GM18867 (cell line): Measurements from ENCODE around the gene OCA2.
"Not testable (repeated sequence)": the region's sequence is repeated elsewhere in the genome, so short reads cannot be mapped to it uniquely, and the experiment has no call there.

Experiments used
- ATAC-seq: cut with Tn5 transposase; IDR thresholded peaks from one replicate; pipeline ENCODE4 v1.9.1; 2021; ENCODE audit warnings: mild to moderate bottlenecking, moderate library complexity; ENCODE audit not compliant: unreplicated experiment

The OCA2 gene

DNA sequence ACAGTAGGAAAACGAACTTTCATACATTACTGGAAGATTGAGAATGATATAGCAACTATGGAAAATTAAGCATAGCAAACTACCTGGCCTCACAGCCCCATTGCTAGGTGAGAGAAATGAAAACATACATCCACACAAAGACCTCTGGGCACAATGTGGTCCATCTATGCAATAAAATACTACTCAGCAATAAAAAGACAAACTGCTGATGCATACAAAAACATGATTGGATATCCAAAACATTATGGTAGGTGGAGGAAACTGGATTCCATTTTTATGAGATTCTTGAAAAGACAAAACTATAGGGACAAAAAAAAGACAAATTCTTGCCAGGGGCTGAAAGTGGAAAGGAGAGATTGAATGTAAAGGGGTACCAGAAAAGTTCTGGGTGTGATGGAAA, 308.8 kb downstream of the OCA2 start:
- ATAC-seq = no peak

DNA sequence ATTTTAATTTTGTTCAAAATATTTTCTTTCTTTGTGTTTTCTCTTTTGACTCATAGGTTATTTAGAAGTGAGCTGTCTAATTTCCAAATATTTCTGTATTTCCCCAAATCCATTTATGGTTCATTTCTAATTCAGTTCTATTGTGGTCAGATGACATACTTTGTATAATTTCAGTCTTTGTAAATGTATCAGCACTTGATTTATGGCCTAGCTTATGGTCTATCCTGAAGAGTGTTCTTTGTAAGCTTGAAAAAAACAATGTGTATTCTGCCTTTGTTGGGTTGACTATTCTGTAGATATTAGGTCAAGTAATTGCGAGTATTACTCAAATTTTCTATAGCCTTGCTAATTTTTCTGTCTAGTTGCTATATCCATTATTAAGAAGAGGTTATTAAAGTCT, 311.2 kb downstream of the OCA2 start:
- no peak for ATAC-seq

DNA sequence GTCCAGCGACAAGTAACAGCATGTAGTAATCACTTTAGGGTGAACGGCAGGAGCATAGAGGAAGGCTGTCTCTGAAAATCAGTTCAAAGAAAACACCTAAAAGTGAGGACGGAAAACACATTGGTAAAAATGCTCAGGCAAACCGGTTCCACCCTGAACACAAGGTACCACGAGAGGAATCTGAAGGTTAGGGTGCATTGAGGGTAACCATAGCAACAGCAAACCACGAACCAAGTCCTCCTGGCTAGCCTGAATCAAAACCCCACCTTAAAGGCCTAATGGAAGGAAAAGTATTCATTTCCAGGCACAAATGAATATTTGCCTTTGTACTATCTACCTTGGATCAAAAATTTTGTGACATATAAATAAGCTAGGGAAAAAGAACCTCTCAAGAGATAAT, 315.0 kb downstream of the OCA2 start:
- no peak for ATAC-seq

DNA sequence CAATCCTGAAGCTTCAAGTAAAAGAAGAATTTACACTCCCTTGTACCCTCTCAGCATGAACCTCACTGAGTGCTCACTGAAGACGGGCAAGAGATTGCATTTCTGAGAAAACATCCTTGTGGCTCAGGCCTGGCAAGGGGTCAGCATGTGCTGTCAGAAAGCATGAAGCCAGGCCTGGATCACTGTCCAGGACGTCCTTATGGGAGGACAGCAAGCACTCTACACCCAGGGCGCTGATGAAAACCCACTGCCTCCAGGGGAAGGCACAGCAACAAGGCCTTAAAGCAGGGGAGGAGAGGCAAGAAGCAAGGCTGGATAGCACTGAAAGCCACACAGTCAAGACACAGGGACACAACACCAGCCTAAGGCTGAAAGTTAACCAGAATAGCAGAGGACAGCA, 315.4 kb downstream of the OCA2 start:
- no peak for ATAC-seq

DNA sequence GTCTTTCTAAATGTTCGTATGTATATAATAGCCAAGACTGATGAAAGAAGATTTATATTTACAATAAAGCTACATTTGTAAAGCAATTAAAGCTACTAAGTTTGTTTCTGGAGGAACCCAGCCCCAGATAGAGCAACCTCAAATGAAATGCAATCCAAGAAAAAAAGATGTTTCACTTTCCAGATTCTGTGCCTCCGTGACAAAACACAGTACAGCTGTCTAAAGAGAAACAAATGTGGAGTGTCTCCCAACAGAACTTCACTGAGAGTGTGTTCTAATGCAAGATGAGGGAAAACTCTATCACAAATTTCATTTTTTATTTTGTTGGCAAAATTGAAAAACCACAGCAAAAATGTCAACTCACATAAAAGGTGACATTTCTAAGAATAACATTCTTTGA, 317.0 kb downstream of the OCA2 start:
- ATAC-seq = no peak

DNA sequence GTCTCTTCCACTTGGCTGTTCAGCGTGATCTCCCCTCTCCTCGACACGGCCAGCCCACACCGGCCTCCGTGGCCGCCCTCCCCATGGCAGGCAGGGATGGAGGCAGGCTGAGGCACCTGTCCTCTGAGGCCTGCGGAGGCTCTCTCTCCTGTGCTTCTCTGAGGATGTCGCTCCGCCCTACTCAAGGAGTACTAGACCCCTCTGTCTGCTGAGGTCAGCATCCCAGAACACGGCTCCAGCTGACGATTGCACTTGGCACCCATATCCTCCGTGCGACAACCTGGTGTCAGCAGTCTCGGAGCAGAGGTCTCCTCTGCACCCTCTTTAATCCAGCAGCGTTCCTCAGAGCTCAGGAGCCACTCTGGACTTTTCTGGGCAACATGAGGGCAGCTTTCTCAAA, 322.6 kb downstream of the OCA2 start:
- ATAC-seq = no peak

DNA sequence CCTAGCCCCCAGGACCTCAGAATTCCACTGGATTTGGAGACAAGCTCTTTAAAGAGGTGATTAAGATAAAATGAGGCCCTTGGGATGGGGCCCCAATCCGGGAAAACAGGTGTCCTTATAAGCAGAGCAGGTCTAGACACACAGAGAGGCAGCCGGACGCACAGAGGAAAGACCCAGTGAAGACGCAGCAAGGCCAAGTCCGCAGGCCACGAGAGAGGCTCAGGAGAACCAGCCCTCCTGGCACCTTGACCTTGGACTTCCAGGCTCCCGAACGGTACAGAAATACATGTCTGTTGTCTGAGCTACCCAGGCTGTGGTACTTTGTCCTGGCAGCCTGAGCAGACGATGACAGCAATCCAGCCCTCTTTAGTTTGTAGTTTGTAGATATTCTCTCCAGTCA, 324.5 kb downstream of the OCA2 start:
- ATAC-seq = no peak

DNA sequence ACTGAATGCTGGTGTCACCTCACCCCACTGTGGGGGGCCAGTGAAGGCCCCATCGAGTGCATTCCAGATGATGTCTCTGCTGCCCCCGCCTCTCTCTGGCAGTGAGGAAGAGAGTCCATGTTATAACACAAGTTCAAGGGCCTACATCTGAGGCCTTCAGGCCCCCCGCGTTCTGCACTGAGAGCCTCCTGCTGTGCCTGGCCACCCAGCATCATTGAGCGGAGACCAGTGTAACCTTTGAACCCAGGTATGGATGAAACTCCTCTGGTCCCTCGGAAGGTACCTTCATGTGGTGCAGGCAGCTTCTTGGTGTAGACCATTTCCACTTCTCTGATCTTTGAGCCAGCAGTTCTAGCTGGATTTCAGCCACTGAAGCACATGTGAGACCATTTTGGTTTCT, 324.9 kb downstream of the OCA2 start:
- no peak for ATAC-seq

DNA sequence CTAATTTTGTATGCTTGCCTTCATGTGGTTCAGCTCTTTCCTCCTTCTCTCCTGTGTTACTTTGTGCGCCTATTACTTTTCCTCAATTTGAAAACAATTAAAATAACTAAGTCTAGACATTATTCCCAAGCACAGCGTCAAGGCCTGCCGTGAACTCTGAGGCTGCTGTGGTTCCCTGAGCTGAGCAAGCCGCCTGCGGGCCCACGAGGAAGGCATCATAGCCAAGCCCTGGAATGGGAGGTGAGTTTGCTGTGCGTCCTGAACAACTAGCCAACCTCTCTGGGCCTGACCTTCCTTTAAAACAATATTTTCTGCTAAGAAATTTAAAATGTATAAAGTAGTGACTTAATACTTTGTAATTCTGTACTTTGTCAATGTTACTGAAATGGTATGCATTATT, 327.2 kb downstream of the OCA2 start:
- no peak for ATAC-seq

DNA sequence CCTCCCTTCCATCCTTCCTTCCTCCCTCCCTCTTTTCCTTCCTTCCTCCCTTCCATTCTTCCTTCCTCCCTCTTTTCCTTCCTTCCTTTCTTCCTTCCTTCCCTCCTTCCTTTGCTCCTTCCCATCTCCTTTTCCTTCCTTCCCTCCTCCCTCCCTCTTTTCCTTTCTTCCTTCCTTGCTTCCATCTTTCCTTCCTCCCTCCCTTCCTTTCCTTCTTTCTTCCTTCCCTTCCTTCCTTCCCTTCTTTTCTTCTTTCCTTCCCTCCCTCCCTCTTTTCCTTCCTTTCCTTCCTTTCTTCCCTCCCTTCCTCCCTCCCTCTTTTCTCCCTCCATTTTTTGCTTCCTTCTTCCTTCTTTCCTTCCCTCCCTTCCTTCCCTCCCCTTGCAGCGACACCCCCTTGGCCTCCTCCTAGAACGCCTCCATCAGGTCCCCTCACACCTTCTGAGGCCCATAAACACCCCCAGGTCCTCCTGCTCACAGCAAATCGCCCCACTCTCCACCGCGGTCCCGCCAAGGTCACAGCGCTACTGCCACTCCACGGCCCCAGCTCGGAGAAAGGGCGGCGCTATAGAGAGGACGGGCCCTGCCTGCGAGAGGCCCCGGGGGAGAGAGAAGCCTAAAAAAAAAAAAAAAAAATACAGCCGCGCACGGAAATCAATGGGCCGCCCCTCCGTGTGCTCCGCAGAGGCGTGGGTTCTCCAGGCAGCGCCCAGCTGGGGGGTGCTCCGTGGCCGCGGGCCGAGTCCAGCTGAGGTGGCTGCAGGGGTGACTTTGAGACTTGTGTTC, 328.2 kb downstream of the OCA2 start:
- ATAC-seq = no peak

DNA sequence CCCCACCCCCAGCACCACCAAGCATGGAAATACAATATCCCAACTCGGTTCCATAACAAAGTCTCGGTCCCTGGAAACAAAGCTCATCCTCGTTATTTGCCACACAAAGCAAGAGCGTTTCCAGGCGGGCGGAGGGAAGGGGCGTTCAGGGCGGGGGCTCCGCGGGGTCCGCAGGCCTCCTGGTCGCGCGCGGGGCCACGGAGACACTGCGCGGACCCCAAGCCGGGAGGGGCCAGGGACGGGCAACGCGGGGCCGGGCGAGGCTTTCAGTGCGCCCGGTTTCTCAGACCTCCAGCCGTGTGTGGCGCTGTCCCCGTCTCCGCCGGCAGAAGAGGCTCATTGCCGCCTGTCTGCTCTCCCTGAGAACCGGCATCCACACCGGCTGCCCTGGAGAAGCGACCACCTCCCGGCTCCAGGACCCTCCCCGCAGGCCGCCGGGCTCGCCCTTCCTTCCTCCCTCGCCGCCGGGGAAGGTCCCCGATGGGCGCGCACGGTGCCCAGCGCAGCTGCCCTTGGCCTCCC, 329.0 kb downstream of the OCA2 start:
- ATAC-seq = no peak

DNA sequence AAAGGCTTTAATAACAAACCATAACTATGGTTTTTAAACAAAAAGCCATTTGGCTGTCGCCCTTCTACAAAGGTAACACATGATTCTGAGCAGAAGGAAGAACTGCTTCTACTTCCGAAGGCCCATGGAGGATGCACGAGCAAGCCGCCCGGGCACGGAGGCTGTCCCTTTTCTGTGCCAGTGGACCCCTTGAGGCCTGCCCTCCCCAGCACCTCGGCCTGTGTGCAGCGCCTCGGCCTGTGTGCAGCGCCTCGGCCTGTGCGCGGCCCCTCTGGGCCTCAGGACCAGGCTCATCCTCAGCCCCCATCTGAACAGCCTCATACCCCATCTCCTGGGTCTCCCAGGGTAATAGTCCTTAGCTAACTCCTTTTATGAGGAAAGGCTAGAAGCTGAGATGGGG, 329.5 kb downstream of the OCA2 start:
- no peak for ATAC-seq

DNA sequence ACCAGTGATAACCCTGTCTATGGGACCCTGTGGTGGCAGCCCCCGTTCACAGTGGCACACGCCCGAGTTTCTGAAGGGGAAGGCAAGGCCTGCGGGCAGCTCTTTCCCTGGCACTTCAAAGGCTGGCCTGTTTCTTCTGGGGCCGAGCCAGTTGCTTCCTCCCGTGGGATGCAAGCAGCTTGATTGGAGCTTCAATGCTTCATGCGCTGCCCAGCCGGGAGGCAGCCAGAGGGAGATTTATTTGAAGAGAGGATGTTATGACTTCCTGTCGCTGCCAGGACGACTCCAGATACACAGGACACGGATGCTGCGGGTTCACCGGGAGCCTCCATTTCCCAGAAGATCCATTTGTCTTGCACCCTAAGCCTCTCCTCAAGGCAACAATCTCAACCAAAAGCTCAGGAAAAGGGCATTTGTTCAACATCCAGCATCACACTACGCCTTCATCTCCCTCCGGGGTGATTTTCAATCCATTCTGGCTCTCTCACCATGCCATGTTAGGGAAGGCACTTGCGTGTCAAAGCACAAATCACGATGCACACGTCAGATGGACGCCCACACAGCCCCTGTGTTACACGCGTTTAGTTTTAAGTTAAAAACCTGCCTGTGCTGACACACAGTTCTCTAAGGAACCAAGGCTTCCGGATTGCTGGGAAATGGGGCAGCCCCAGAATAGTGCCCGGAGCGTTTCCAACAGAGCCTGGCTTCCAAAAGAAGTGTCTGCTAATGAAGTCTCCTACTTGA, 330.2 kb downstream of the OCA2 start:
- ATAC-seq = no peak

DNA sequence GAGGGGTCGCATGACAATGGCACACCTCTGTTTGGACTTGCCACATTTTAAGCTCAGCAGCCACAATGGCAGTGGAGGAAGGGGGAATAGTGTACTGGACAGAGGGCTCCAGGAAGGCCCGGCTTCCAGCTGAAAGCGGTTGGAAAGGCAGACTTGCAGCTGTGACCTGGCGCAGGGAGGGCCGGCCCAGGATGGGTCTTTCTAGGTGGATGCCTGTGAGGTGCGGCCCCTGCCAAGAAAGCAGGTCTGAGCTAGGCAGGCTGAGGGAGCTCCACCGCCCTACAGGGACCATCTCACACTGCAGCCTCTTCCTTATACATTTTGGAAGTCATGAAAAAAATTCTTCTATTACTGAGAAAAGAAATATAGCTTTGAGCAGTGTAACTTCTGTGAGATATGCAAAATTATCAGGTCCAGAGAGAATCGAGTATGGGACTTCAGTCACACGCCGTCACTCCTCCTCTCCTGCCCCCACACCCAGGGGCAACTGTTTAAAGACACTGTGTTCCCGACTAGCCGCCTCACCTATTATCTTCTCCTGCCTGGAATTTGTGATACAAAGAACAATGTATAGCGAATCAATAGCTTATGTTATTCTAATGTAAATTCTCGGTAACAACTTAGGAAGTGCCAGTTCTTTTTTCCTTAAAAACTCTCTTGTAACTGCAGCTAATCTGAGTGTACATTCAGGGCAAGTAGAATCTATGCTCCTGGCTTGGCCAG, 331.0 kb downstream of the OCA2 start:
- no peak for ATAC-seq

DNA sequence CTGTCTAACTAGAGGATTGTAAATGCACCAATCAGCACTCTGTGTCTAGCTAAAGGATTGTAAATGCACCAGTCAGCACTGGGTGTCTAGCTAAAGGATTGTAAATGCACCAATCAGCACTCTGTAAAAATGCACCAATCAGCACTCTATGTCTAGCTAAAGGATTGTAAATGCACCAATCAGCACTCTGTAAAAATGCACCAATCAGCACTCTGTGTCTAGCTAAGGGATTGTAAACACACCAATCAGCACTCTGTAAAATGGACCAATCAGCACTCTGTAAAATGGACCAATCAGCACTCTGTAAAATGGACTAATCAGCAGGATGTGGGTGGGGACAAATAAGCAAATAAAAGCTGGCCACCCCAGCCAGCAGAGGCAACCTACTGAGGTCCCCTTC, 331.7 kb downstream of the OCA2 start:
- ATAC-seq = not testable (repeated sequence)

DNA sequence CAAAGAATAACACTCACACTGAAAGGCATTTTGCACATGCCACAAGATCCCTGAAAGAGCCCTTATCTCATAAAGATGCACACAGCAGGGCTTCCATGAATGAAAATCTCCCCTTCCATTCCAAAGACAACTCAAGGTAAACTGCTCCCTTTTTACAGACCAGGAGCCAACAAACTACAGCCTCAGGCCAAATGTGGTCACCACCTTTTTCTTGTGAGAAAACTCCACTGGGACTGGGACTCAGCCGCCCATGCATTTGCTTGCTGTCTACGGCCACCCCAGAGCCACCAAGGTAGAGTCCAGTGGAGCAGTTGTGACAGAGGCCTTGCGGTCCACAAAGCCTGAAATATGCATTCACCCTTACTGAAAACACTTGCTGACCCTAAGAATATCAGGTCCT, 334.8 kb downstream of the OCA2 start:
- ATAC-seq = no peak

DNA sequence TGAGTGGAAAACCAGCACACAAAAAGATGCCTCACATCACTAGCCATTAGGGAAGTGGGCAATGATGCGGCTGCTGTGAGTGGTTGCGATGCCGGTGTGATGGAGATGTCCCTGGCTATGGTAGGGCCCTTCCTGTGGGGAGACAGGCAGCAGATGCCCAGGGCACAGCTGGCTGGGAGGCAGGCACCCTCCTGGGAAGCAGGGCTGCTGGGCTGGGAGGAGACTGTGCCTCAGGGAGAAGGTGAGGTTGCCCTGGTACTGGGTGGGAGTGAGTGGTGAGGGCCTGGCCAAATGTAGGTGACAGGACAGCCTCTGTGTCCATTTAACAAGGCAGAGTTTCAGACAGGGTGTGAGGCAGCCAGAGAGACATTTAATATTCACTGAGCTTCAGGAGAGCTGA, 335.6 kb downstream of the OCA2 start:
- no peak for ATAC-seq

DNA sequence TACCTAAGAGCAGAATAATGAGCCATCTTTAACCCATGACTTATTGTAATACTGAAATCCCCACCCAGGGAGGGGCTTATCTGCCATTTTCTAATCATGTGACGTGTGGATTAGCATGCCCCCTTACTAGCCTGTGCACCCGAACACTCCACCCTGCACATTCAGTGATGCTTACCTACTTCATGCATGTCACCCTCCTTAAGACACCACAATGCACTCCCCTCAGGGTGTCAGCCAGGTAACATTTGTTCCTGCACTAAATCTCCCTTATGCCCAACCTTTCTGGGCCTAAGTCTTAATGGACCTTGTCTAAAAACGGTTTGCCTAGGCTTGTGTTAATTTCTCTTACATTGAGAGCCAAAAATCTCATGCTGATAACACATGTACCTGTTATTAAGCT, 336.6 kb downstream of the OCA2 start:
- no peak for ATAC-seq

DNA sequence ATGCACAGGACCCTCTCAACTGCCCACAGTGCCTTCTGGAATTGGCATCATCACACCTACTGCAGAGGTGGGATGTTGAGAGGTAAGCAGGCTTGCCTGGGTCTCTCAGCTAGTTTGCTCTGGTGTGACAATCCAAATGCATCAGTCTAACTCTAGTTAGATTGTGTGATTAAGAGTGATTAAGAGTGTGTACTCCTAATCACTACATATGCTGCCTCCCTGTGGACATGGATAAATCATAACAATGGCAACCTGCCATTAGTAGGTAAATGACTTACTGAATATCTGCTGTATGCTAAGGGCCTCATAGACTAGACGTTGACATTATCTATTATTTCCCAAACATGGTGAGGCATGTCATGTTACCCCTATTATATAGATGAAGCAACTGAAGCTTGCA, 342.1 kb downstream of the OCA2 start:
- ATAC-seq = no peak

DNA sequence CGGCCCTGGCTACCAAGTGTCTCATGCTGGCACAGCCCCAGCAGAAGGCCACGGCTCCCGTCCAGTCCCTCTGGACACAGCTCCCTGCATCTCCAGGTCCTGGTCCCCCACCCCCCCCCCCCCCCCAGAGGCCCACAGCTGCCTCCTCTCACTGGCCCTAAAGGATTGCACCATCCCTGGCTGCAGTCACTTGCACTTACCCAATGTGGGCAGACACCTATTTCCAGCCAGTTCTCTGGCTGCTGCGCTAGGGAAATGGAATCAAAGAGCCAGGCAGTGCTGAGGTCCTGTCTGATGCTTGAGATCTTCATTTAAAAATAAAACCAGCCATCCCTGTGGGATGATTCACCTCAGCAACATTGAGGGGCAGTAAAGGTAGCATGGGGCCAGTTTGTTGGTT, 346.4 kb downstream of the OCA2 start:
- no peak for ATAC-seq

DNA sequence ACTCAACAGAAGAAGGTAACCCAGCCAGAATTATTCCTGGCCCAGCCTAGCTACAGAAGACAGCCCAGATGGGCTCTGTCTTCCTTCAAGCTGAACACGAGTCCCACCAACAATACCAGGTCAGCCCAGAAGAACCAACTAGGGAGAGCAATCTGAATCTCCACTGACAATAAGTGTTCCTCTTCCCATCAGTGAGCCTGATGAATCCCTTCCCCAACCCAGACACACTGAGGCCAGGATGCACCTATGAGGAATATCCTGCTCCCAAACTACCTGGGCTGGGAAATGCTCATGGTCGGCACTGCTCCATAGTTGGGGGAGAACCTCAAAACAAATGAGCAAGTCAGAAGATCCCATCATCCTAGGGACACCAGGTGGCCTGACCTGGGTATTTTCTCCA, 351.1 kb downstream of the OCA2 start:
- ATAC-seq = no peak
